ENCODE measurements around the gene AFAP1L1.

AFAP1L1 gene

GRCh38 chr5:149271716-149272563 lies at the start of gene AFAP1L1:
Gene AFAP1L1, plus strand, starts transcription at chr5:149271859. Its CDS starts 110 bp downstream, at chr5:149271969.
- no peak for DNase-seq

GRCh38 chr5:149223081-149223848 lies 48.4 kb upstream of the AFAP1L1 start:
- no peak for DNase-seq

DNA sequence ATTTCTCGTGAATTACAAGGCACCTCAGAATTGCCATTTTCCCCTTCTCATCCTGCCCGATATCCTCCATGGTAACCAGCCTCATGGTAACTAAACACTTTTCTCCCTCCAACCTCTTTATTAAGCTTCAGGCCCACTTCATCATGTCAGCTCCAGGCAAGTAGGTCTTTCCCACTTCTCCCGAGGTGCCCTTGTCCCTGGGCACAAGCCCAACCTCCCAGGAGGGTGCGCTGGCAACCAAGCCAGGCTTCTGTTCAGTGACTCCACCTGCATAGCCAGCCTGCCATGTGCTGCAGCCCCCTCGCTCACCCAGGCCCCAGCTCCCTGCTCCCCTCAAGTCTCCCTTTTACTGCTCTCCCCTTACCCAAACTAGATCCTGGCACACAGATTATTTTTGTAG lies 47.4 kb upstream of the AFAP1L1 start:
- DNase-seq = no peak

- DNase-seq = no peak
Observed at GRCh38 chr5:149227168-149227826, 44.4 kb upstream of the AFAP1L1 start.

DNA sequence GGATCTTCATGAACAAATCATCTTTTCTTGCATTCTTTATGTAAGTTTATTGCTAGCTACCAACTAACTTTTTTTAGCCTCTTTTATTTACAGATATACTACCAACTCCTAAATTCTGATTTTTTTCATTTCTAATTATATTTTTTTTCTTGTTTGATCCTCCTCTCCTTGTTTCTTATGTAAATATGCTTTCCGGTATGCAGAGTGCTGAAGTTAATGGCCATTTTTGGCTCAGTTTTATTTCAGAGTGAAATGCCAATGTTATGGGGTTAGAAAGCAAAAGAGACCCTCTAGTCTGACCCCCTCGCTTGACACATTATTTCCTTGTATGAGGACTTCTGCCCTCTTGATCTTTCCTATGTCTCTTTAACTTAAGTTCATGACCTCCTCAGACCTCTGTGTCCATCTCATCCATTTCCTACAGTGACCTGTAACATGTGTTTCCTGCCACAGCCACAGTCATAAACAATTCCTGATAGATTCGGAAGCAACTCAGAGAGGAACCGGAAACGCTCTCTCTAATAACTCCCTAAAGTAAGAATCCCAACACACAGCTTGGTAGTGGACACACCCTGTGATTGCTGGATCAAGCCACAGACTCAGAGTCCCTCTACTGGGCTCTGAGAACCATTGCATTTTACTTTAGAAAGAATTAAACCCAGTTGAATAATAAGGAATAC lies 42.9 kb upstream of the AFAP1L1 start:
- no peak for DNase-seq

DNA sequence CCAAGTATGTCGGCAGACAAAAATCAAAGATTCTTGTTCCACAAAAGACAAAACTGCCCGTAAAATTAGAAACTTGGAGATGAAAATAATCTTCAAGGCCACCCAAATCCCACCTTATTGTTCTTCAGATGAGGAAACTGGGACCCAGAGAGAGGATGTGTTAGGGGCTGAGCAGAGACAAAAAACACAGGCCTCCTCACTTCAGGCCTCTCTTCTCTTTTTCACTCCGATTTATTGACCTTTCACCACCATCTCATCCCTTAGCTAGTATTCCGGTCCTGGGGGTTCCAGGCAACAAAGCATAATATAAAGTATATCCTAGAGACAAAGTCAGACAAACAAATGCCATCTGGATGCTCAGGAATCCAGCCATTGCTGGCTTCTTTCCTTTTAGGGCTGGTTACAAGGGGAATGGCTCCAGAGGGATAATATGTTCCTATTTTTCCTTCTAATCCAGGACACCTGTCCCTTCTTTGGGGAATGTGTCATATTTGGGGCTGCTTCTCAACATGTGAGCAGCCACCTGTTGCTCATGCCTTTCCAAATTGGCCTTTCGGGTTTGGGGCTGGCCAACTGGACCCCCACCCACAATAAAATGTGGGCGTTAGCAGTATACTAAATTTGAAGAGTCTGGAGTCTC lies 42.2 kb upstream of the AFAP1L1 start:
- DNase-seq = no peak

- no peak for DNase-seq
Observed at GRCh38 chr5:149235841-149236240, 35.8 kb upstream of the AFAP1L1 start.

- no peak for DNase-seq
Observed at GRCh38 chr5:149237662-149238061, 34.0 kb upstream of the AFAP1L1 start.

- no peak for DNase-seq
Observed at GRCh38 chr5:149238540-149238939, 33.1 kb upstream of the AFAP1L1 start.

- DNase-seq = no peak
Observed at GRCh38 chr5:149239917-149240316, 31.7 kb upstream of the AFAP1L1 start.

DNA sequence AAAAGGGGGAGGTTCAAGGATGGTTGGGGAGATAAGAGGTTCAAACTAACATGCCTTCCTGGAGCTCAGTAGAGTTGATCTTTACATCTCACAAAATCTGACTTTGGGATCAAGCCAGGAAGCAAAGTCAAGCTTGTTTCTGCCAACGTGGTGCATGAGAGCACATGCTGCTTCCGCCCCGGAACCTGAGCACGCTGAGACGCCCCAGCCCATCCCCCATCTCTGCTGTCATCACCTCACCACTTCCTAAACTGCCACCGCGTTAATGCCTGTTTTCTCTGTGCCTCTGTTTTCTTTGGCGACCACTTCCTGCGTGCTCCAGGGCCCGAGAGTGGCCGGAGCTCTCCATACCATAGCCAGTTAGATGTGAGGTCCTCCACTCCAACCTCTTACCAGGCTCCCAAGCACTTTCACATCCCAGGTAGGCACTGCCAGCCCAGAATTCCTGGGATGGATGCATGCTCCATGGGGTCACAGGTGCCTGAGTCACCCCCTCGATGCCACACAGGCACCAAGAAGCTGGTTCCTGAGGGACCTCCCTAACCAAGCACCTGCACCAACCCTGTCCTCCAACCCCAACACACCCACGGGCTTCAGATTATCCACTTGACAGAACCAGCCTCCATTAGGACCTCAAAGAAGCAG lies 31.2 kb upstream of the AFAP1L1 start:
- peak; percentile 62 for DNase-seq

DNA sequence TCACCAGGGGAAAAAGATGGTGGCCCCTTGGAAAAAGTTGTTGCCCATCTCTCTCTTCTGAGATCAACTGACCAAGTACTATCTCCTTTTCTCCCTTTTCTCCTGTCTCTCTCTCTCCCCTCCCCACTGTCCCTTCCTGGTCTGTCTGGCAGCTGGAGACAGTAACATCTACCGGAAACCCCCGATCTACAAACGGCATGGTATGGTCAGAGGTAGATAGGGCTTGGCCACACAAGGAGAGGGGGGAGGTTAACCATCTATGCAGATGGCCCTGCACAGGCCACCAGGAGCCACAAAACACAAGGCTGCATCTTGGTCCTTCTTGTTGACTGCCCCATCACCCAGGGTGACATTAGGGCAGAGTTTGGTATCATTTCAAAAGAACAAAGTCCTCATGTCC lies 29.3 kb upstream of the AFAP1L1 start:
- no peak for DNase-seq

- no peak for DNase-seq
Observed at GRCh38 chr5:149246906-149247305, 24.8 kb upstream of the AFAP1L1 start.

GRCh38 chr5:149247726-149248125 lies 23.9 kb upstream of the AFAP1L1 start:
- DNase-seq = no peak

DNA sequence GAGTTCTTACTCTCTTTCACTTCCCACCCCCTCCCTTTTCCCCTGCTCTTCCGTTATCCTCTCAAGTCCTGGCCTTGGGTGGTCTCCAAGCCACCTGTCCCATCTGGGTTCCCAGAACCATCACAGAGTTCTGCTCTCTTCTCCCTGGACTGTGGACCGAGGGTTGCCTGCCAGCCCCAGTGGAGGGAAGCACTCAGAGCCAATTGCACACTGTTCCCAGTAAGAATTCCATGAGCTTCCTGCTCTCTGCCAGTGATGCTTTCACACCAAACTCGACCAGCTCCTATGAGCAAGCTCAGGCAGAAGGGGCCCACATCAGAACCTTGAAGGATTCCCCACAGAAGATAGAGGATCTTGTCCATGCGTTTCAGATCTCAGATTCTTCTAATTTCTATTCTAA lies 20.1 kb upstream of the AFAP1L1 start:
- no peak for DNase-seq

- no peak for DNase-seq
Observed at GRCh38 chr5:149254506-149254905, 17.2 kb upstream of the AFAP1L1 start.

DNA sequence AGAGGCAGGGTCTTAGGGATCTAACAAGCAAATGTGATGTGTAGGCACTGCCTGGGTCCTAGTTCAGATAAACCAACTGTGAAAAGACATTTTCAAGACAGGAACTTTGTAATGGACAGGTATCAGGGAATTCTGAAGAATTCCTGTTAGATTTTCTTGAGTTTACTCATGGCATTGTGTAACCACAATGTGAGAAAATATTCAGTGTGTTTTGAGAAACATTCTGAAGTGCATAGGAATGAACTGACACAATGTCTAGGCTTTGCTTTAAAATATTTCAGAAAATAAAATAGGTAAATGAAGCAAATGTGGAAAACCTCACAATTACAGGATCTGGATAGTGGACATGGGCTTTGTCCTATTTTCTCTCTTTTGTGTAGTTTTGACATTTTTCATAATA lies 15.2 kb upstream of the AFAP1L1 start:
- no peak for DNase-seq

- DNase-seq = no peak
Observed at GRCh38 chr5:149257131-149257530, 14.5 kb upstream of the AFAP1L1 start.

GRCh38 chr5:149257889-149258705 lies 13.6 kb upstream of the AFAP1L1 start:
- no peak for DNase-seq

- DNase-seq = no peak
Observed at GRCh38 chr5:149260761-149261160, 10.9 kb upstream of the AFAP1L1 start.

GRCh38 chr5:149261246-149261645 lies 10.4 kb upstream of the AFAP1L1 start:
- DNase-seq = no peak

All from activated CD4-positive, alpha-beta T cell treated with anti-CD3 and anti-CD28 coated beads for 1 hour (primary cell).